DMS53 treated with DMSO at 0.1 percent for 48 hours (cell line): ENCODE measurements around the gene FADS3.

Experiments
- DNase-seq: peaks from one replicate; lab custom pipeline; 2025; ENCODE audit not compliant: unreplicated experiment; lab: John Stamatoyannopoulos, UW

The FADS3 gene

DNA sequence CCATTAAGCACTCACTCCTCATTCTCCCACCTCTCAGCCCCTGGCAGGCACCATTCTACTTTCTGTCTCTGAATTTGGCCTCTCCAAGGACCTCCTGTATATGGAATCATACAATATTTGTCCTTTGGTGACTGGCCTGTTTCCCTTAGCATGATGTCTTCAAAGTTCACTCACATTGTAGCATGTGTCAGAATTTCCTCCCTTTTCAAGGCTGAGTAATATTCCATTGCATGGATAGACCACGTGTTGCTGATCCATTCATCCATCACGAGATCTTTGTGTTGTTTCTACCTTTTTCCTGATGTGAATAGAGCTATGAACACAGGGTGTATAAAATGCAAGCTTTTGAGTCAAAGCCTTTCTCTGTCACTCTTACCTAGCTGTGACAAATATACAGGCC, 51.6 kb downstream of the FADS3 start:
- DNase-seq = no peak

DNA sequence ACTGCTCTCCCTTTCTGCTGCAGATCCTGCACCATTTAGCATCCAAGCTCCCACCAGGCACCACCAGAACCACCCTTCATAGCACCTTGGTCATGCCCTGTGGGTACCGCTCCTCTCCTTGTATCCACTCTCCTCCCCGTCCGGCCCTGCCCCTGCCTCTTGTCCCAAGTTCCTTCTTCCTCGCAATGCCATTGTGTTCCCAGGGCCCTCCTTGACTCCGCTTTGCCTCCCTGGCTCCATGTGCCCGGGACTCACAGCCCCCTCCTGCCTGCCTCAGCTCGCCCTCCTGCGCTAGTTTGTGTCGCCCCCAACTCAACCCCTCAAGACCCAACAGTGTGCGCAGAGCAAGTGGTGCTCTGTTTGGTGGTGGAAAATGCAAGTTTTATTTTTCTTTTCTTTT, 52.4 kb downstream of the FADS3 start:
- no peak for DNase-seq

DNA sequence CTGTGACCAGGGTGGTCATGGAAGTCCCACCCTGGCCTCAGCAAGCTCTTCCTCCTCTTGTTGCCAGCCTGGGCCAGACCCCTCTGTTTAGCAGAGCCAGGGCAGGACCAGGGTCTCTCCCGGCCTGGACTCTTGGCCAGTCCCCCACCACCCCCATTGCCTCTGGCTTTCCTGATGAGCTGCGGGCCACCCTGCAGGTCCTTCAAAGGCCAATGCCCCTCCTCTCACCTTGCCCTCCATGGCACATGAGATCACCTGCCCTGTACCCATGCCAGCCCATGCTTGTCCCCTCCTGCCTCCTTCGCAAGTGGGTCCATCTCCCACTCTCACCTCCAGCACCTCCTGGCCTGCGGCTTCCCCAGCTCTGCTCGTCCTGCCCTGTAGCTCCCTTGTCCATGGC, 52.8 kb downstream of the FADS3 start:
- no peak for DNase-seq

DNA sequence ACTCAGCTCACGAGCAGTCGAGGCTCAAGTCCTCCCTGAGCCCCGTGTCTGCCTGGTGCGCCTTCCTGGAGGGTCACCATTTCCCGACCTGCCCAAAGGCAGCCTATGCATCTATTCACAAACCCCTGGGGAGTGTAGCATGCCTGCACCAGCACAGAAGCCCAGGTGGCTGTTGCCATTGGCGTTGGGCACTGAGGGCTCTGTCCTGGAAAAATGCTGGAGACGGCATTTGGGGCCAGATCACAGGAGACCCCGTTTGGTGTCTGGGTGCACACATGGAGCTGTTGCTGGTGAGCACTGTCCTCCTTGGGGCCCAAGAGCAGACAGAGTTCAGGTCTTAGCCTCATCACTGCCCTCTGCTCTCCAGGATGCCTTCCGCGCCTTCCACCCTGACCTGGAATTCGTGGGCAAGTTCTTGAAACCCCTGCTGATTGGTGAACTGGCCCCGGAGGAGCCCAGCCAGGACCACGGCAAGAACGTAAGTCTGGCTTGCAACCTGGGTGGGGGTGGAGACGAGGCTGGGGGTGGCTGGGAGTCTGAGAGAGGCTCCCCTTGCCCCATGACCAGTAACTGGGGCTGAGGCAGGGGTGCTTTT, 53.8 kb downstream of the FADS3 start:
- no peak for DNase-seq

DNA sequence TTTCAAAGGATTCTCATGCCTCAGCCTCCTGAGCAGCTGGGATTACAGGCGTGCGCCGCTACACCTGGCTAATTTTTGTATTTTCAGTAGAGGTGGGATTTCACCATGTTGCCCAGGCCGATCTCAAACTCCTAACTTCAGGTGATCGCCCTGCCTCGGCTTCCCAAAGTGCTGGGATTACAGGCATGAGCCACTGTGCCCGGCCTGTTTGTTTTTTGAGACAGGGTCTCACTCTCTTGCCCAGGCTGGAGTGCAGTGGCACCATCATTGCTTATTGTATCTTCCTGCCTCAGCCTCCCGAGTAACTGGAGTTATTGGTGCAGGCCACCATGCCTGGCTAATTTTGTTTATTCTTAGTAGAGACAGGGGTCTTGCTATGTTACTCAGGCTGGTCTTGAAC, 55.2 kb downstream of the FADS3 start:
- DNase-seq = no peak

DNA sequence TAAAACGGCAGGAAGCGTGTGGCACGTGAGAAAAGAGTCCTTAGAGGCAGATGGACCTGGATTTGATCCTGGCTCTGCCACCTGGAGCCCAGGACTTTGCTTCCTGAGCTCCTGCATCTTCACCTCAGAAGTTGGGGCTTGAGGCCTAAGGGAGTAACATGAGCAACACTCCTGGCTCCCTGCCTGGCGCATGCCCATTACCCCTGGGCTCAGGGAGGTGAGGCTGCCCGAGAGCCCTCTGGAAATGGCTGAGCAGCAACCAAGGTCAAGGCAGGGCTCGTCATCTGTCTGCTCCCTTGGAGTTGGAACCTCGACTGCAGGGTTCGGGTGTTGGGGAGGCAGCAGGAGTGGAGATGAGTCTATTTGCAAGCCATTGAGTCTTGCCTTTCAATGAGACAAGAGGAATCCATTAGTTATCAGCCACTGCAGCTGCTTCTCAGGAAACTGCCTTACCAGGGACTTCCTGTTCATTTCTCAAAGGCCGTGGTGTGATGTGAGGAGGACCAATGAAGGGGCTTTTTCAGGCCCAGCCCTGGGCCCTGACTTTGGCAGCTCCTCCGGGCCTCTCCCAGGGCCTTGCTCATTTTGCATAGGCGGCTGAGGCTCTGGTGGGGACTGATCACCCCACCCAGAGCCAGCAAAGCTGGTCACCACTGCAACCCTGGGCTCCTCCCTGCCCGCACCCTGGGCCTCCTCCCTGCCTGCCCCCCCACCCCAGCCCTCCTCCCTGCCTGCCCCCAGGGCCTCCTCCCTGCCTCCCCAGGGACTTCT, 56.9 kb downstream of the FADS3 start:
- DNase-seq = no peak

DNA sequence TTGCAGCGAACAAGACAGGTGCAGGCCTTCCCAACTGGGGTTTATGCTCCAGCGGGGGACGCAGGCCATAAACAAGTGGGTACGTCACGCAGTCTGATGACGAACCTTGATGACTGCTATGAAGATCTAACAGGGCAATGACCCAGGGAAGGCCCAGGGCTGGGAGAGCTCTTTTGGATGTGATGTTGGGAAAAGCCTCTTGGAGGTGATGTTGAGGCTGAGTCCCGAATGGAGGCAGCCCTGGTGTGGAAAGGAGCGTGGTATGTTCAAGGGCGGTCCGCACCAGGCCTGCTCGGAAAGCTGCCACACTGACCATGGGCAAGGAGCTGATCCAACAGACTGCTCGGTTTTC, 57.4 kb downstream of the FADS3 start:
- DNase-seq = no peak

DNA sequence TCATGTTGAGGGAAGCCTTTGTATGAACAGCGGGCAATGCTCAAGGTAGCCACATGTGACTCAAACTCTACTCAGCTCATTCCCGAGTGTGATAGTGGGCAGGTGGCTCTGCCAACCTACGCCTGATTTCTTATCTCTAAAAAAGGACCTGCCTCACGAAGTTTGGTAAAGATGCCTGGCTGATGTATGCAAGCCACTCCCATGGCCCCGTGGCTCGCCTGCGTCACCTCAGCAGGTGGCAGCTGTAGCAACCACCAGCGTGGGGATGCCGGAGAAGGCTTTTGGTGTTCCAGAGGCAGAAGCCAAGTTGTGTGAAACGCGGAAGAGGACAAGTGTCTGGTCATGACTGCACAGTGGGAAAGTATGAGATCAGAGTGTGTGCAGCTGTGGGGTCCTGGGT, 57.9 kb downstream of the FADS3 start:
- no peak for DNase-seq

DNA sequence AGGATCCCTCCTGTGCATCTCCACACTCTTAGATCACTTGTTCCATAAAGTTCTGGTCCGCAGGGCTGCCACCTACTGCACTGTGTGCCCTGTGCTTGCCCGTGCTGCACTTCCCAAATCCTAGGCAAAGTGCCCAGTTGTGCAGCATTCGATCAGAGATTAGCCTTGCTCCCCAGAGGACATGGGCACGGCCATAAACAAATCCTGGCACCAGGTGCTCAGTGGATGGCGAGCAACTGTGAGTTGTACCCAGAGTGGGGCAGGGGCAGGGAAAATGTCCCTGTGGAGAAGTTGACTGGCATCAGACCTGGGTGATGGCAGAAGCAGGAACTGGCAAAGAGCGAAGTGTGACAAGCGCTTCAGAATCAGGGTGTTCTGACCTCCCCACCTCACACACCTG, 58.6 kb downstream of the FADS3 start:
- DNase-seq = no peak

DNA sequence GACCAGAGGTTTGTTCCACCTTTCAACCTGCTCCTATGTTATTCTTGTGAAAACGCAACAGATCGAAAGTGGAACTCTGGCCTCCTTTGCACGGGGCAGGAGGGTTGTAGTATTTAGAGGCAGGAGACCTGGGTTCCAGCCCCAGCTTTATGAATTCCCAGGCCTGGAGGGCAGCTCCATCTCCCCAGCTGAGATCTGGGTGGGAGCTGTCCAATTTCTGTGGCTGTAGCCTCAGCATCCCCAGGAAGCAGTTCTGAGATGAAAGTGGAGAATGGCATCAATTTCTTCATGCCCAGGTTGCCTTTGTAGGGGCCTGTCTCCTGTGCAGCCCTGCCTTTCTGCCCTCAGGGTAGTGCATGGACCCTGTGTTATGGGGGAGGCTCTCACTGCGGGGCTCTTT, 59.1 kb downstream of the FADS3 start:
- no peak for DNase-seq

DNA sequence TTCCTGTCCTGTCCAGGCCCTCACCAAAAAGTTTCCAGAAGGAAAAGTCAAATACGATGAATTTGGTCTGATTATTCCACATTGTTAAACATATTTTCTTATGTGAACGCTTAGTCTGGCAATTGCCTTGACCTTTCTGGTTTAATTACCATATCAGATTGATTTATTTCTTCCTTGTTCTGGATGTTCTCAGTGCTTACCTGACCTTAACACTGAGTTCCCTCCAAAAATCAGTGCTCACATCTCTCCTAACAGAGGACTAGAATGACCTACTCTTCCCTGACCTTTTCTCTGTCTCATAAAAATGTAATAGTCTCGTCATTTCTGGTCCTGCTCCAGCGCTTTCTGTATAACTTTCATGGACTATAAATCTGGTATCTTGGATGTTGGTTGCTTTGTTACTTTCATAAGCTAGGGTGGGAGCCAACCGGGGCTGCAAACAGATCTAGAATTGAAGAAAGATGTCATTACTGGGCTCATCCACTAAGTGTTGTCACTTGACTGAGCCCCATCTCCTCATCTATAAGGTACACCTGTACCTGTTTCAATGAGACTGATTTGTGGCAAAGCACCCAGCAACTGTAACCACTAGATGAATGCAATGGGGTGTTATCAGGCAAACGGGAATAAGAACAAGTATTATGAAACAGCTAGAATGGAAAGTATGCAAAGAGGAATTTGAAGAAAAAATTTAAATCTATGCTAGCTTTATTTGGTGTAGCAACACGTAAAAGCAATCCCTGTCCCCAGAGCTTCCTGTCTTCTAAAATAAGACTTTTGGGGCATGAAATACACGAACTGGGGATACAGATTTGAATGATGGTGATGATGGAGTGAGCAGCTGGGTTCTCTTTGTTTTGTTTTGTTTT, 60.9 kb downstream of the FADS3 start:
- DNase-seq = no peak

DNA sequence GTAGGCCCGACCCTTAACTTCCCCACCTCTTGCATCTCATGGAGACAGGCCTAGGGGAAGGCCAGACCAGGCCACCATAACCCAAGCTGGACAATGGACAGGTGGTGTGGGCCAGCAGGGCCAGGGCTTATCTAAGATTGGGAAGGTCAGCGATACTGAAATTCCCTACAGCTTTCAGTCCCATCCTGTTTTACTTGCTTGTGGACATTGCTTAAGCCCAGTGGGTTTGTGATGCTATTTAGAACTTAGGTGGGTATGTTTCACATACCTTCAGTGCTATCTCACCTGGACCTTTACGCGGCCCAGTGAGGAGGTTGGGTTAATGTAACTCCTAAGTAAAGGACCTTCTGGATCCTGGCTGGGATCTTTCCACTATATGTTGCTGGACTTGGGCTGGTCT, 61.5 kb downstream of the FADS3 start:
- no peak for DNase-seq

DNA sequence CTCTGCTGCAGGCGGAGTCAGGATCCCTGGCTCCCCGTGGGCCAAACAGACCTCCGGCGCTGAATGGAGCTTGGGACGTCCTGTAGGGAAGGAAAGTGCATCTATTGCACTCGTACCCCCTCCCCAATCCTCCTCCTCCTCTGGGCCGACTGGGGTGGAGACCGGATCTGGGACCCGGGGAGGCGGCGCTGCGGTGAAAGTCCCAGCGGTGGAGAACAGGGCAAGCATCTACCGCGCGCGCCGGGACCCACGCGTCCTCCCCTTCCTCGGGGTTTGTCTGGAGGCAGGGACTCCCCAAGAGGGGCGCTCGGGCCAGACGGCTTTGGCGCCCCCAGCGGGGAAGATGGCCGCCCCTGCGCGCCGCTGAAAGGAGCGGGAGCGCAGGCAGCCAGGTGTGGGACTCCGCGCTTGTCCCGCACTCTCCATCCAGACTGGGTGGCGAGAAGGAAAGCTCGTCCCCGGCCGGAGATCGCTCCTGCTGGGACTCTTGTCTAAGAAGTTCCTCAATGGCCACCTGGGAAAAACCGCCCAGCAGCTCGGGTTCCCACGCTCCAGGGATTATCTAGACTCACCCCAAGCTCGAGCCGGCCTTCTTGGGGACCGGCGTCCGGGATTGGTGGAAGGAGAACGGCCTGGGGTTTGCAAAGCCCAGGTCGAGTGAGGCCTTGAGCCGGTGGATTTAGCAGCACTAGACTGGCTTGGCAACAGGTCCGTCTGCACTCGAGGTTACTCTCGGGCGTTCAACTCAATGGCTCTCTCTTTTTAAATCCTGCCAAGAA, 62.5 kb downstream of the FADS3 start:
- DNase-seq = peak; percentile 9

DNA sequence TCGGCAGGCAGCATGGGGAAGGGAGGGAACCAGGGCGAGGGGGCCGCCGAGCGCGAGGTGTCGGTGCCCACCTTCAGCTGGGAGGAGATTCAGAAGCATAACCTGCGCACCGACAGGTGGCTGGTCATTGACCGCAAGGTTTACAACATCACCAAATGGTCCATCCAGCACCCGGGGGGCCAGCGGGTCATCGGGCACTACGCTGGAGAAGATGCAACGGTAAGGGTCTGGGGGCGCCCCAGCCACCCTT, 63.0 kb downstream of the FADS3 start:
- DNase-seq = no peak

DNA sequence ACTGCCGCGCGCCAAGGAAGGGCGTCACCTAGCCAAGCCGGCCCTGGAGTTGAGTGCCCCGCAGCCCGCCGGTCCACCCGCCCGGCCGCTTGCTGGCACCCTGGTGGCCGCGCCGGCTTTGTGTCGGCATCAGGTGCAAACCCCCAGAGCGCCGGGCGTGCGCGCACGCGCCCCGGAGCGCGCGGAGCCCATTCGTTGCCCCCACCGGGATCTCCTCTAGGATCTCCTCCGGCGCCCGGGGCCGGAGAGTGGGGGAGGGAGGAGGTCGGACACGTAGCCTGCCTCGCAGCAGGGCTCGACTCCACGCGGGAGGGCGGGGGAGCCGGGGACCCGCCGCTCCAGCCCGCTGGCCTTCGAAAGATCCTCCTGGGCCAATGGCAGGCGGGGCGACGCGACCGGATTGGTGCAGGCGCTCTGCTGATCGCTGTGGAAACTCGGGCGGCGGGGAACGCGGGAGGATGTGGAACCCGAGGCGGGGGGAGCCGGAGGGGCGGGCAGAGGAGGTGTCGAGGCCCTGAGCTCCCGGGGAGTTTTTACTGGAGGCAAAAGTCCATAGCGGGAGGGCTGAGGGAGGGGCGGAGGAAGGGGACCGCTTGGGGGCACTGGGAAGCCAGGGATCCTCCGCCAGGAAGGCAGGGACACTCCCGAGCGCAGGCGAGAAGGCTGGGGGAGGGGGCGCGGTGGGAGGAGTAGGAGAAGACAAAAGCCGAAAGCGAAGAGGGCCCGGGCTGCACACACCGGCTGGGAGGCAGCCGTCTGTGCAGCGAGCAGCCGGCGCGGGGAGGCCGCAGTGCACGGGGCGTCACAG, 63.6 kb downstream of the FADS3 start, which contains the start of gene FADS2:
Gene FADS2, plus strand, starts transcription at position 730 of the 808 bp plus-strand sequence. CDS start 91 bp downstream, outside the sequence.
- DNase-seq = peak; percentile 81

DNA sequence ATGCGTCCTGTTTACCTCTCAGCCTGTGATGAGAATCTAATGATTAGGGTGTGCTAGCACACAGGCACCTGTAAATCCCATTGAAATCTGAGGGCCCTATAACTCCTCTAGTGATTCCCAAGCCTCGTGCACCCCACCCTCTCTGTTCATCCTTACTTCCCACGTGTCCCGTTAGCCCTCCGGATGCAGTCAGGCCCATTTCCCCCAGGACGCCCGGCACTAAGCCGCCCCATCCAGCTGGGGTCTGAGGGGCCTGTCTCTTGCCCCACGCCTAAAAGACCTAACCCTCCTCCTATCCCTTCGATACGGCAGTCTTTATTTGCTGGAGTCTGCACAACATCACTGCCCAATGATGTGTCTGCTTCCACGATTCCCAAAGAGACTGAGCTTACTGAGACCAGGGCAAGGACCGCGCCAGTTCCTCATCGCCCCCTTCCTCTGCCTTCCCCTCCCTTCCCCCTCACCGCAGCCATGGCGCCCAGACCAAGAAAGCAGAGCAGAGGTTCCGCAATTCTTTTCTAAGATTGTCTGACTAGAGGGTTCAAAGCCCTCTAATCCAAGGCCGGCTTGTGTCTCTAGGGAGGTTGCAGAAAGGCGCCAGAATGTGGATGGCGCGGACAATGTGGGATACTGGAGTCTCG, 64.3 kb downstream of the FADS3 start:
- no peak for DNase-seq
